ENCODE data around the gene NWD2.

DNA sequence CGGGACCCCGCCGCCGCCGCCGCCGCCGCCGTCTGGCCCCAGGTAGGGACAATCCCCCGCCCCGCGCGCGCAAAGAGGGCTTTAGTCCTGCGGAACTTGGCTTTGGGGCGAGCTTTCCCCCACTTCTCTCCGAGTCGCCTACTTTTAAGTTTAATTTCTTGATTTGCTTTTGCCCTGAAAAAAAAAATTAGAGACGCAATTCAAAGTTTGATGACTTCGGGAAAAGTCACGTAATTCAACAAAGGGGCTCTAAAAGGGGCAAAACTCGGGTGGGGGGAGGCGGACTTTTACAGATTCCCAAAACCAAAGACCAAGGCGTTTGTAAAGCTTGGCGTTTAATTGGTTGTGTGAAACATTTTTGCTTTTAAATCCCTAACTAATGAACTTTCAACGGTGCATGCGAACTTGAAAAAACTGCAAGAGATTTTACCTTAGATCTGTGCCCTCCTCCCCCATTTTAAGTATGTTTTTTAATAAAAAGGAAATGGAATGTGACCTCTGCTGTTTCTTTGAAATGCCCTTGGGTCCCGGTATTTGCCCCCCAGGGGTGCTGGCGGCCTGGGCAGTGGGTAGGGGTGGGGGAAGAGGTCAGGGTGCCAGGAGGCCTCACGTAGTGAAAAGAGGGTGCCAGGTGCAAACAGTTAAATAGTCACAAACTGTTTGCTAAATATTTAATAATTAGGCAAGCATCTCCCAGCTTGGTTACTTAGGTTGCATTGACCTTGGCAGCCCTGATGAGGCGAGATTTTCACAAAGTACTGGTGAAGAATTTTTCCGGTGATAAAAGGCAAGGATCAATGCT is 209.7 kb downstream of the NWD2 start:
- TF ChIP-seq SMC3 (IDR thresholded peaks at IDR 0.05; ENCODE audit: borderline replicate concordance, low read length) (no peak), BHLHE40 (IDR thresholded peaks at IDR 0.05; ENCODE audit: borderline replicate concordance in 1 of 2, low read depth in 2 of 2, low read length in 1 of 2) (no peak), HDAC2 (IDR thresholded peaks at IDR 0.05) (no peak), CBX3 (IDR thresholded peaks at IDR 0.05; ENCODE audit: borderline replicate concordance, low read depth) (no peak), CEBPB (IDR thresholded peaks at IDR 0.05; ENCODE audit: borderline replicate concordance in 1 of 2, low read depth in 2 of 2, low read length in 2 of 2) (no peak)
